Measurements from ENCODE around the gene NUDT5.

Gene NUDT5

DNA sequence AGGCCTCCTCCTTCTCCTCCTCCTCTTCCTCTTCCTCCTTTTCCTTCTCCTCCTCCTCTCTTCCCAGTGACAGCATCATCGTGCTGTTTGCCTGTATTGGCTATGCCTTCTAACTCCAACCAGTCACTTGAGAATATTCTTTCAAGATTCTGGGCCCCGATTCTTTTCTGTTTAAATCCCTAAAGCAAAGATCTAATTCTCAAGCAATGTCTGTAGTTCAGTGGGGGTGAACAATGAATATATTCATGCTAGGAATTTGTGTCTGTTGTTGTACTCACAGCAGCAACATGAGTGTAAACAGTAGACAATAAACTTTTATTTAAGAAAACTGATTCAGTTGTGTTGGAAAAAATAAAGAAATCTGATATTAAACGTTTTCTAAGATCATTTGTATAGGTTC is 30.7 kb downstream of the NUDT5 start:
- no peak for DNase-seq (ENCODE audit: low read depth in 1 of 2, low spot score in 1 of 2)
- H3K27me3 ChIP-seq (ENCODE audit: insufficient read depth, poor library complexity, severe bottlenecking) = no peaks in the 10 kb centered on the region
- H3K4me3 ChIP-seq (replicated peaks; ENCODE audit: insufficient read depth, low read length) = no peak overlapping the region
- no peak for TF ChIP-seq SPI1 (IDR thresholded peaks at IDR 0.05; ENCODE audit: borderline replicate concordance, low read depth)
- TF ChIP-seq POLR2AphosphoS5 (IDR thresholded peaks at IDR 0.05; ENCODE audit: low read depth) = no peak
- TF ChIP-seq GABPA (IDR thresholded peaks at IDR 0.05; ENCODE audit: low read depth) = no peak
- TF ChIP-seq CTCF (IDR thresholded peaks at IDR 0.05; ENCODE audit: insufficient read depth, low read length) = no peak
- TF ChIP-seq, protein P1, sequence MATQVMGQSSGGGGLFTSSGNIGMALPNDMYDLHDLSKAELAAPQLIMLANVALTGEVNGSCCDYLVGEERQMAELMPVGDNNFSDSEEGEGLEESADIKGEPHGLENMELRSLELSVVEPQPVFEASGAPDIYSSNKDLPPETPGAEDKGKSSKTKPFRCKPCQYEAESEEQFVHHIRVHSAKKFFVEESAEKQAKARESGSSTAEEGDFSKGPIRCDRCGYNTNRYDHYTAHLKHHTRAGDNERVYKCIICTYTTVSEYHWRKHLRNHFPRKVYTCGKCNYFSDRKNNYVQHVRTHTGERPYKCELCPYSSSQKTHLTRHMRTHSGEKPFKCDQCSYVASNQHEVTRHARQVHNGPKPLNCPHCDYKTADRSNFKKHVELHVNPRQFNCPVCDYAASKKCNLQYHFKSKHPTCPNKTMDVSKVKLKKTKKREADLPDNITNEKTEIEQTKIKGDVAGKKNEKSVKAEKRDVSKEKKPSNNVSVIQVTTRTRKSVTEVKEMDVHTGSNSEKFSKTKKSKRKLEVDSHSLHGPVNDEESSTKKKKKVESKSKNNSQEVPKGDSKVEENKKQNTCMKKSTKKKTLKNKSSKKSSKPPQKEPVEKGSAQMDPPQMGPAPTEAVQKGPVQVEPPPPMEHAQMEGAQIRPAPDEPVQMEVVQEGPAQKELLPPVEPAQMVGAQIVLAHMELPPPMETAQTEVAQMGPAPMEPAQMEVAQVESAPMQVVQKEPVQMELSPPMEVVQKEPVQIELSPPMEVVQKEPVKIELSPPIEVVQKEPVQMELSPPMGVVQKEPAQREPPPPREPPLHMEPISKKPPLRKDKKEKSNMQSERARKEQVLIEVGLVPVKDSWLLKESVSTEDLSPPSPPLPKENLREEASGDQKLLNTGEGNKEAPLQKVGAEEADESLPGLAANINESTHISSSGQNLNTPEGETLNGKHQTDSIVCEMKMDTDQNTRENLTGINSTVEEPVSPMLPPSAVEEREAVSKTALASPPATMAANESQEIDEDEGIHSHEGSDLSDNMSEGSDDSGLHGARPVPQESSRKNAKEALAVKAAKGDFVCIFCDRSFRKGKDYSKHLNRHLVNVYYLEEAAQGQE (IDR thresholded peaks at IDR 0.05; ENCODE audit: insufficient replicate concordance, low read depth) = no peak
- H3K27ac ChIP-seq (replicated peaks) = no peak overlapping the region

- H3K27me3 ChIP-seq (ENCODE audit: insufficient read depth, poor library complexity, severe bottlenecking) = no peaks in the 10 kb centered on the region
- DNase-seq (ENCODE audit: low read depth in 1 of 2, low spot score in 1 of 2) = no peak
- no peak overlapping the region for H3K4me3 ChIP-seq (replicated peaks; ENCODE audit: insufficient read depth, low read length)
- TF ChIP-seq POLR2AphosphoS5 (IDR thresholded peaks at IDR 0.05; ENCODE audit: low read depth) (no peak), GABPA (IDR thresholded peaks at IDR 0.05; ENCODE audit: low read depth) (no peak), SPI1 (IDR thresholded peaks at IDR 0.05; ENCODE audit: borderline replicate concordance, low read depth) (no peak), CTCF (IDR thresholded peaks at IDR 0.05; ENCODE audit: insufficient read depth, low read length) (no peak)
- TF ChIP-seq, protein P1 (IDR thresholded peaks at IDR 0.05; ENCODE audit: insufficient replicate concordance, low read depth) = no peak
- H3K27ac ChIP-seq (replicated peaks) = no peak overlapping the region
Measured at GRCh38 chr10:12164085-12164484, 31.6 kb downstream of the NUDT5 start.

- Histone ChIP-seq H3K4me3 (replicated peaks; ENCODE audit: insufficient read depth, low read length) (no peak overlapping the region), H3K27me3 (ENCODE audit: insufficient read depth, poor library complexity, severe bottlenecking) (no peaks in the 10 kb centered on the region), H3K27ac (replicated peaks) (no peak overlapping the region)
- no peak for TF ChIP-seq GABPA (IDR thresholded peaks at IDR 0.05; ENCODE audit: low read depth)
- no peak for TF ChIP-seq POLR2AphosphoS5 (IDR thresholded peaks at IDR 0.05; ENCODE audit: low read depth)
- no peak for TF ChIP-seq SPI1 (IDR thresholded peaks at IDR 0.05; ENCODE audit: borderline replicate concordance, low read depth)
- TF ChIP-seq, protein P1 (IDR thresholded peaks at IDR 0.05; ENCODE audit: insufficient replicate concordance, low read depth) = no peak
- TF ChIP-seq CTCF (IDR thresholded peaks at IDR 0.05; ENCODE audit: insufficient read depth, low read length) = no peak
- DNase-seq (ENCODE audit: low read depth in 1 of 2, low spot score in 1 of 2) = no peak
Measured at GRCh38 chr10:12162927-12163326, 32.8 kb downstream of the NUDT5 start.

Measured in HL-60 (cell line).